HepG2 (cell line): ENCODE measurements around the gene PIK3R1. TPM values are rescaled to one million over a fixed set of nuclear protein-coding genes. Genes with fewer than 3 reads are reported as not detected.

Source experiments
- ATAC-seq: fragments of 200-7000 bp; cut with Tn5 transposase; 3 replicates; pipeline ENCODE4 v1.9.1; 2020; ENCODE audit warnings: mild to moderate bottlenecking, moderate library complexity
- BruUV-seq: library from RNA; stranded (reverse); fragments of 400-500 nt; replicated peaks from 2 replicates; lab custom pipeline; 2021; lab: Mats Ljungman, UMichigan
- CTCF ChIA-PET: fragments of 300-600 bp; formaldehyde crosslinking; extraction: SDS; loops from one replicate; lab custom pipeline; 2021; ENCODE audit warnings: low total read pairs, inconsistent platforms, low intra/inter-chr PET ratio; lab: Yijun Ruan, JAX
- POLR2A ChIA-PET: fragments of 350-600 bp; sonication (Branson Sonifier 250); formaldehyde crosslinking; loops from one replicate; lab custom pipeline; 2020; ENCODE audit warnings: antibody characterized with exemption, inconsistent platforms; lab: Yijun Ruan, JAX
- DNase-seq: peaks from one replicate; pipeline ENCODE4 v3.0.0-alpha.2; 2015; ENCODE audit warnings: low spot score
- FAIRE-seq: peaks from 3 replicates; lab custom pipeline; 2011; peaks lifted over from hg19 to GRCh38; lab: Jason Lieb, UNC
- H2AFZ ChIP-seq: one replicate; pipeline ENCODE4 v1.6.1; 2011; ENCODE audit warnings: low read length, inconsistent platforms
- H3K27ac ChIP-seq: fragments of 300-600 bp; 3 replicates; pipeline ENCODE4 v1.8.0; 2011; ENCODE audit warnings: mixed run types, mild to moderate bottlenecking, mixed read lengths, low read length, inconsistent platforms; ENCODE audit not compliant: insufficient read depth; ENCODE audit errors: extremely low read length
- H3K27me3 ChIP-seq, 2 experiments: fragments of 200-600 bp in 1 of 2; 2 replicates in 1 of 2; 3 replicates in 1 of 2; pipeline versions ENCODE4 v1.6.0 to v1.8.0; 2011; ENCODE audit warnings: low read length in 2 of 2, mild to moderate bottlenecking in 2 of 2, moderate library complexity in 2 of 2, inconsistent platforms in 1 of 2; ENCODE audit not compliant: insufficient read depth in 2 of 2, control insufficient read depth in 1 of 2
- H3K36me3 ChIP-seq, 2 experiments: fragments of 200-600 bp in 1 of 2; replicated peaks in 1 of 2; 2 replicates in 1 of 2; 3 replicates in 1 of 2; pipeline versions ENCODE4 v1.5.1 to v1.8.0; 2011; ENCODE audit warnings: low read length in 2 of 2, inconsistent platforms in 1 of 2; ENCODE audit not compliant: insufficient read depth in 2 of 2, control insufficient read depth in 1 of 2
- H3K4me1 ChIP-seq: 2 replicates; pipeline ENCODE4 v1.5.1; 2012; ENCODE audit warnings: low read length, inconsistent platforms; ENCODE audit not compliant: insufficient read depth
- H3K4me2 ChIP-seq: 2 replicates; pipeline ENCODE4 v1.6.0; 2011; ENCODE audit warnings: low read depth, low read length, inconsistent platforms
- H3K4me3 ChIP-seq, 3 experiments: fragments of 200-600 bp in 1 of 3; sonication (generic), shearing (Covaris generic) in 1 of 3; replicated peaks in 1 of 3; 2 replicates each; pipeline ENCODE4 v1.5.1; 2011 to 2016; ENCODE audit warnings: low read length in 3 of 3, inconsistent platforms in 2 of 3, low read depth in 2 of 3, mild to moderate bottlenecking in 2 of 3, control low read depth in 1 of 3, mixed read lengths in 1 of 3; ENCODE audit not compliant: insufficient read depth in 1 of 3
- H3K79me2 ChIP-seq: one replicate; pipeline ENCODE4 v1.6.1; 2011; ENCODE audit warnings: low read length, inconsistent platforms; ENCODE audit not compliant: insufficient read depth
- H3K9ac ChIP-seq: 2 replicates; pipeline ENCODE4 v1.6.0; 2011; ENCODE audit warnings: mild to moderate bottlenecking, low read depth, low read length, inconsistent platforms; ENCODE audit not compliant: insufficient read depth
- H3K9me3 ChIP-seq: 2 replicates; pipeline ENCODE4 v1.5.1; 2012; ENCODE audit warnings: mild to moderate bottlenecking, low read length
- H4K20me1 ChIP-seq: 2 replicates; pipeline ENCODE4 v1.6.0; 2011; ENCODE audit warnings: inconsistent platforms, mild to moderate bottlenecking, low read length, moderate library complexity; ENCODE audit not compliant: insufficient read depth
- ASH2L ChIP-seq: fragments of 300-600, 200-600 bp; sonication (generic); IDR thresholded peaks from 2 replicates; pipeline ENCODE4 v1.7.0; 2017; ENCODE audit warnings: low read depth, mild to moderate bottlenecking, moderate library complexity, mixed read lengths, low read length; ENCODE audit not compliant: insufficient read length
- FOXM1 ChIP-seq: sonication (generic); formaldehyde crosslinking; IDR thresholded peaks from 2 replicates; pipeline ENCODE4 v1.5.0; 2020; ENCODE audit warnings: missing genetic modification reagents
- RBM22 ChIP-seq: fragments of 200-400 bp; formaldehyde crosslinking; optimal IDR thresholded peaks from 2 replicates; pipeline ENCODE3; 2017; ENCODE audit warnings: mild to moderate bottlenecking, low read length, moderate library complexity
- TEF ChIP-seq: sonication (generic); formaldehyde crosslinking; IDR thresholded peaks from 2 replicates; pipeline ENCODE4 v1.5.0; 2020; ENCODE audit warnings: missing genetic modification reagents
- YEATS2 ChIP-seq: sonication (generic); formaldehyde crosslinking; IDR thresholded peaks from 2 replicates; pipeline ENCODE4 v1.4.0; 2020; ENCODE audit warnings: missing genetic modification reagents, borderline replicate concordance
- ZNF768 ChIP-seq: sonication (generic); formaldehyde crosslinking; IDR thresholded peaks from 2 replicates; pipeline ENCODE4 v1.4.0; 2020; ENCODE audit warnings: missing genetic modification reagents
- WGBS: methylation state at CpG from one replicate; pipeline ENCODE4 v1.1.6; 2017; ENCODE audit warnings: low lambda C conversion rate; 5-methylcytosine and 5-hydroxymethylcytosine counted together
- in situ Hi-C: cut with HindIII; loops from 2 replicates; pipeline ENCODE4 v1.10.0; 2017; ENCODE audit warnings: low pct_unique_long_range_greater_than_20kb; ENCODE audit not compliant: extremely low pct_ligation_motif_present
- intact Hi-C: fragments of 100-400 bp; cut with micrococcal nuclease; formaldehyde crosslinking; loops from one replicate; pipeline ENCODE4 v1.10.0; 2022; ENCODE audit not compliant: unreplicated experiment
- polyA plus RNA-seq, 8 experiments: library from polyadenylated mRNA; depleted of rRNA in 3 of 8; stranded (reverse) in 7 of 8; unstranded in 1 of 8; fragments of >200 nt; fragmentation: Illumina TruSeq in 4 of 8; extraction: Trizol in 4 of 8; gene quantifications; 2 replicates each; pipeline versions ENCODE4 v1.2.1 to v1.2.3, GENCODE V29; 2011 to 2016; ENCODE audit warnings: low read depth in 4 of 8, missing spikeins in 1 of 8, mixed read lengths in 1 of 8; ENCODE audit not compliant: insufficient read depth in 1 of 8
- total RNA-seq, 5 experiments: library from RNA; depleted of rRNA; stranded (reverse); fragments of >200 nt; fragmentation: Illumina TruSeq; extraction: Trizol; gene quantifications; 2 replicates each; pipeline ENCODE4 v1.2.3, GENCODE V29; 2016; ENCODE audit warnings: low read depth in 1 of 5

Gene PIK3R1
- total and polyA plus RNA-seq, 2 of the 13 experiments (the other 11 are each of a cell fraction or from before 2014, with no cell fraction given) = 8.4 to 21.3 TPM

- no peak for TF ChIP-seq ASH2L
- no peak for TF ChIP-seq TEF (CRISPR knock-in tag)
Observed at GRCh38 chr5:68226546-68227073, 11.1 kb downstream of the PIK3R1 start (continued).

GRCh38 chr5:68227532-68228160 lies 12.1 kb downstream of the PIK3R1 start:
- Histone ChIP-seq H3K36me3 (peaks cover 9 to 37% of the 10 kb centered on the region in 2 experiments; a peak in 4 of 5 replicates), H3K27ac (no peak overlapping the region), H3K79me2 (peaks cover 70% of the 10 kb centered on the region), H4K20me1 (no peaks in the 10 kb centered on the region), H3K4me2 (no peak overlapping the region), H2AFZ (no peak overlapping the region), H3K27me3 (no peaks in the 10 kb centered on the region), H3K4me1 (peaks cover 27% of the 10 kb centered on the region), H3K9me3 (no peaks in the 10 kb centered on the region), H3K4me3 (no peak overlapping the region), H3K9ac (no peak overlapping the region)
- ChIA-PET POLR2A (interaction anchor here (1.0 to 1.7 kb wide), 2 partner anchors 11 to 12 kb away, joined by 3 to 6 read pairs; partner anchors contain the start of gene PIK3R1), CTCF (no interaction called here)
- BruUV-seq = TSS peak; percentile 18
- DNase-seq (no peak), FAIRE-seq (no peak), ATAC-seq (no peak)
- peak; percentile 57 for TF ChIP-seq RBM22
- no peak for TF ChIP-seq FOXM1 (CRISPR knock-in tag)
- intact Hi-C loops = no loop called here
- in situ Hi-C loops = no loop called here
- 95% methylated on average over 7 of the region's 7 CpGs for WGBS

GRCh38 chr5:68229416-68229815 lies 13.9 kb downstream of the PIK3R1 start:
- no peaks in the 10 kb centered on the region for H4K20me1 ChIP-seq
- no TSS peak for BruUV-seq
- no peak for FAIRE-seq

More at GRCh38 chr5:68229416-68229815, 13.9 kb downstream of the PIK3R1 start:
- ChIA-PET POLR2A (interaction anchor here (1.7 kb wide), 1 partner anchor 14 kb away, joined by 6 read pairs; the partner anchor contains the start of gene PIK3R1), CTCF (no interaction called here)
- WGBS = 94% methylated on average over 4 of the region's 4 CpGs
- peaks cover 66% of the 10 kb centered on the region for H3K79me2 ChIP-seq
- ATAC-seq (no peak), DNase-seq (no peak)
- no peaks in the 10 kb centered on the region for H3K9me3 ChIP-seq
- peaks cover 9 to 37% of the 10 kb centered on the region in 2 experiments; a peak in 4 of 5 replicates for H3K36me3 ChIP-seq
- H3K4me2 ChIP-seq = no peak overlapping the region
- in situ Hi-C loops (no loop called here), intact Hi-C loops (no loop called here)
- peaks cover 13% of the 10 kb centered on the region for H3K4me1 ChIP-seq
- no peak overlapping the region for H3K4me3 ChIP-seq
- TF ChIP-seq YEATS2 (CRISPR knock-in tag) = no peak
- 0 out of 2 replicates have a peak, but pooled peaks have one; percentile 21 for TF ChIP-seq ZNF768
- H3K9ac ChIP-seq = no peak overlapping the region
- no peak overlapping the region for H3K27ac ChIP-seq
- H2AFZ ChIP-seq = no peak overlapping the region
- no peaks in the 10 kb centered on the region for H3K27me3 ChIP-seq
